Parathyroid adenoma (tissue), 2 donors: ENCODE data around the gene PPP1R3G.

Experiments used
- H2AFZ ChIP-seq: fragments of 300-600 bp; sonication (generic); one replicate; pipeline ENCODE4 v1.7.0; 2017; ENCODE audit warnings: antibody characterized with exemption, mild to moderate bottlenecking
- H3K27ac ChIP-seq: fragments of 300-600 bp; sonication (generic); one replicate; pipeline ENCODE4 v1.7.0; 2017
- H3K27me3 ChIP-seq: fragments of 300-600 bp; sonication (generic); one replicate; pipeline ENCODE4 v1.7.0; 2017; ENCODE audit warnings: low read length; ENCODE audit not compliant: control insufficient read depth, insufficient read depth
- H3K36me3 ChIP-seq: fragments of 300-600 bp; sonication (generic); one replicate; pipeline ENCODE4 v1.7.0; 2017; ENCODE audit warnings: low read length; ENCODE audit not compliant: control insufficient read depth, insufficient read depth
- H3K4me1 ChIP-seq: fragments of 300-600 bp; sonication (generic); one replicate; pipeline ENCODE4 v1.7.0; 2017; ENCODE audit warnings: control low read depth
- H3K4me2 ChIP-seq: fragments of 300-600 bp; sonication (generic); one replicate; pipeline ENCODE4 v1.7.0; 2017; ENCODE audit warnings: low read length
- H3K4me3 ChIP-seq: fragments of 300-600 bp; sonication (generic); one replicate; pipeline ENCODE4 v1.7.0; 2017; ENCODE audit warnings: low read depth, low read length
- H3K79me2 ChIP-seq: fragments of 300-600 bp; sonication (generic); one replicate; pipeline ENCODE4 v1.7.0; 2017; ENCODE audit warnings: control low read depth
- H3K9ac ChIP-seq: fragments of 300-600 bp; sonication (generic); one replicate; pipeline ENCODE4 v1.7.0; 2017; ENCODE audit warnings: mild to moderate bottlenecking
- H3K9me3 ChIP-seq: fragments of 300-600 bp; sonication (generic); one replicate; pipeline ENCODE4 v1.7.0; 2017; ENCODE audit warnings: low read length; ENCODE audit not compliant: control insufficient read depth
- TF ChIP-seq, protein P1 (sequence below): fragments of 300-600 bp; sonication (generic); IDR thresholded peaks from one replicate; pipeline ENCODE4 v1.7.0; 2017; ENCODE audit warnings: antibody characterized with exemption, mild to moderate bottlenecking
- donor health status: primary hyperparathyroidism.

PPP1R3G gene

DNA sequence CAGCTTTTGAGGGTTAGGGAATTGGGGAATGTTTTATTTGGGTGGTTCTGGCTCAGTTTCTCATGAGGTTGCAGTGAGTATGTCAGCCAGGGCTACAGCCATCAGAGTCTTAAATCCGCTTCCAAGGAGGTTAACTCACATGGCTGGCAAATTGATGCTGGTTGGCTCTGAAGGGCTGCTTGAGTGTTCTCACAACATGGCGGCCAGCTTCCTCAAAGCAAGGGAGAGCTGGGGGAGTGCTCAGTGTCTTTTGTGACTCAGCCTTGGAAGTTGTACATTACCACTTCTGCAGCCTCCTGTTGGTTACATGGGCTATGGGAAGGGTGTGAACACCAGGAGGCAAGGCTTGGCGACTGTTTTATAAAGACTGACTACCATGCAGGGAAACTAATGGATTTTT, 17.8 kb upstream of the PPP1R3G start:
- no peaks in the 10 kb centered on the region for H3K79me2 ChIP-seq
- TF ChIP-seq, protein P1, sequence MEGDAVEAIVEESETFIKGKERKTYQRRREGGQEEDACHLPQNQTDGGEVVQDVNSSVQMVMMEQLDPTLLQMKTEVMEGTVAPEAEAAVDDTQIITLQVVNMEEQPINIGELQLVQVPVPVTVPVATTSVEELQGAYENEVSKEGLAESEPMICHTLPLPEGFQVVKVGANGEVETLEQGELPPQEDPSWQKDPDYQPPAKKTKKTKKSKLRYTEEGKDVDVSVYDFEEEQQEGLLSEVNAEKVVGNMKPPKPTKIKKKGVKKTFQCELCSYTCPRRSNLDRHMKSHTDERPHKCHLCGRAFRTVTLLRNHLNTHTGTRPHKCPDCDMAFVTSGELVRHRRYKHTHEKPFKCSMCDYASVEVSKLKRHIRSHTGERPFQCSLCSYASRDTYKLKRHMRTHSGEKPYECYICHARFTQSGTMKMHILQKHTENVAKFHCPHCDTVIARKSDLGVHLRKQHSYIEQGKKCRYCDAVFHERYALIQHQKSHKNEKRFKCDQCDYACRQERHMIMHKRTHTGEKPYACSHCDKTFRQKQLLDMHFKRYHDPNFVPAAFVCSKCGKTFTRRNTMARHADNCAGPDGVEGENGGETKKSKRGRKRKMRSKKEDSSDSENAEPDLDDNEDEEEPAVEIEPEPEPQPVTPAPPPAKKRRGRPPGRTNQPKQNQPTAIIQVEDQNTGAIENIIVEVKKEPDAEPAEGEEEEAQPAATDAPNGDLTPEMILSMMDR = no peak
- no peak overlapping the region for H2AFZ ChIP-seq
- H3K27ac ChIP-seq = no peak overlapping the region
- no peaks in the 10 kb centered on the region for H3K4me1 ChIP-seq
- H3K27me3 ChIP-seq = no peaks in the 10 kb centered on the region
- H3K36me3 ChIP-seq = no peaks in the 10 kb centered on the region
- H3K9ac ChIP-seq = no peak overlapping the region
- H3K9me3 ChIP-seq = no peaks in the 10 kb centered on the region
- no peak overlapping the region for H3K4me2 ChIP-seq
- H3K4me3 ChIP-seq = no peak overlapping the region

DNA sequence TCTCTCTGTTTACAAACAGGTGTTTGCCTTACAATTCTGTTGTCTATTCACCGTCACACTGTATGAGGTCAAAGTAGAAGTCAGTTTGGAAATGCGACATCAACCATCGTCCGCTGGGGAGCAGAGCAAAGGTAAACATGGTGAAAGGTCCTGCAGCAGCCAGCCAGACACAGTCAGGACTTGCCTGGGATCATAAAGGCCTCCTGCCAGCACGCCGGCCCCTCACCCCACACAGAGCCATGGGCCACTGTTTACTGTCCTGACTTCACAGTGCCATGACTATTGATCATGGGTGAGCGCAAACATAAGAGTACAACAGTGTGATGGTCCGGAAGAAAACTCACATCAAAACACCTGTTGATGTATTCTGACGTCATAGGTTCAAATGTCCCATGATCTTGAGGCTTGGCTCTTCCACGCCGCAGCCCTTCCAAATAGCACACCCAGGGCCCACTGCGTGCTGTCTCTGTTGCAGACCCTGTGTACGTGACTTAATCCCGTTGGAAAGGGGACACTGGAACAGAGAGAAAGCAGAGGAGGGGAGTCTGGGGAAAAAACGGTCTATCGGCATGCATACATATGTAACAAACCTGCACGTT, 16.9 kb upstream of the PPP1R3G start:
- TF ChIP-seq, protein P1 = no peak
- H3K9me3 ChIP-seq = no peaks in the 10 kb centered on the region
- no peaks in the 10 kb centered on the region for H3K36me3 ChIP-seq
- H3K4me2 ChIP-seq = no peak overlapping the region
- H3K4me1 ChIP-seq = no peaks in the 10 kb centered on the region
- no peaks in the 10 kb centered on the region for H3K79me2 ChIP-seq
- no peak overlapping the region for H2AFZ ChIP-seq
- no peak overlapping the region for H3K4me3 ChIP-seq
- H3K9ac ChIP-seq = no peak overlapping the region
- H3K27me3 ChIP-seq = no peaks in the 10 kb centered on the region
- H3K27ac ChIP-seq = no peak overlapping the region

DNA sequence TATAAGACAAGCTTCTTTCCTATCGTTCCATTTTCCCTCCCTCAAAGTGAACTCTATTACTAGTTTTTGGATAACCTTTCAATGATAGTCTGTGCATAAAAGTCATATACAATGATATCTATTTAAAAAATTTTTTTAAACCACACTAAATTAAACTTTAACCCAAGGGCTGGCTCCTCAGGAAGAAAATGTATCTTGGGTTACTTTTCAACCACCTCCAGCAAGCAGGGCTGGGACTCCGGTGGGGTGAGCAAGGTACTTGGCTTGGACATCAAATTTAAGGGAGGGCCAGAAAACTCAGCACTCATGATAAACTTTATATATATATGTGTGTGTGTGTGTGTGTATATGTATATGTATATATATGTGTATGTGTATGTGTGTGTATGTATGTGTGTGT, 13.9 kb upstream of the PPP1R3G start:
- Histone ChIP-seq H3K4me2 (no peak overlapping the region), H3K4me3 (no peak overlapping the region), H3K79me2 (no peaks in the 10 kb centered on the region), H3K9me3 (no peaks in the 10 kb centered on the region), H2AFZ (no peak overlapping the region), H3K27me3 (no peaks in the 10 kb centered on the region), H3K36me3 (no peaks in the 10 kb centered on the region), H3K27ac (no peak overlapping the region), H3K4me1 (no peaks in the 10 kb centered on the region), H3K9ac (no peak overlapping the region)
- TF ChIP-seq, protein P1 = no peak

DNA sequence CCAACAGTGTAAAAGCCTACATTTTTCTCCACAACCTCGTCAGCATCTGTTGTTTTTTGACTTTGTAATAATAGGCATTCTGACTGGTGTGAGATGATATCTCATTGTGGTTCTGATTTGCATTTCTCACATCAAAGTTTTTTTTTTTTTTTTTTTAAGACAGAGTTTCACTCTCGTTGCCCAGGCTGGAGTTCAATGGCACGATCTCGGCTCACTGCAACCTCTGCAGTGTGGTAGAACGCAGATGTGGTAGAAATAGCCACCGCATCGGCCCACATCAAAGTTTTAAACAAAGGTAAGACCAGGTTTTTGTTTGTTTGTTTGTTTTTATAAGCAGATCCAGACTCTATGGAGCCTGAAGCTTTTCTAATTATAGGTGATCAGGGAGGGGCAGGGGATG, 12.7 kb upstream of the PPP1R3G start:
- TF ChIP-seq, protein P1 = no peak
- Histone ChIP-seq H2AFZ (no peak overlapping the region), H3K36me3 (no peaks in the 10 kb centered on the region), H3K79me2 (no peaks in the 10 kb centered on the region), H3K4me1 (no peaks in the 10 kb centered on the region), H3K27ac (no peak overlapping the region), H3K4me3 (no peak overlapping the region), H3K27me3 (no peaks in the 10 kb centered on the region), H3K9me3 (no peaks in the 10 kb centered on the region), H3K4me2 (no peak overlapping the region), H3K9ac (no peak overlapping the region)

DNA sequence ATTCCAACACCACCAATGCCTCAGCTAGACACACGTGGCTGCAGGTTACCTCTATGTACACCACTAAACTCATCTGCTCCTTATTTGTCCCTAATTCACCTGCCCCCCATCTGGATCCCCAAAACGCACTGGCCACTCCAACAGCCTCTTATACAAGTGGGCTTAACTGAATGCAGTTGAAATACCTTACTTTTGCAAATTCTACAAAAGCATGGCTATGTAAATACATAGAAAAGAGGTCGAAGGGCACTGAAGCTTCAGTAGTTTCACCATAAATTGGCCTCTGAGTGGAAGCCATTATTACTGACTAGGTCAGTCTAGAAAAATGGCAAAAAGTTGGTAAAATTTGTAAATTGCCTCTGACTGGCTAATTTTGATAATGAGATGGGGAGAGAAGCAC, 11.1 kb upstream of the PPP1R3G start:
- no peaks in the 10 kb centered on the region for H3K9me3 ChIP-seq
- H3K9ac ChIP-seq = no peak overlapping the region
- no peaks in the 10 kb centered on the region for H3K79me2 ChIP-seq
- no peaks in the 10 kb centered on the region for H3K27me3 ChIP-seq
- no peak overlapping the region for H3K4me3 ChIP-seq
- no peaks in the 10 kb centered on the region for H3K36me3 ChIP-seq
- no peak overlapping the region for H2AFZ ChIP-seq
- no peak overlapping the region for H3K27ac ChIP-seq
- H3K4me1 ChIP-seq = no peaks in the 10 kb centered on the region
- TF ChIP-seq, protein P1 = no peak
- H3K4me2 ChIP-seq = no peak overlapping the region
